GM21717 (cell line): ENCODE results near the gene TMEM14C.

ENCODE experiments used
- ATAC-seq: cut with Tn5 transposase; IDR thresholded peaks from one replicate; pipeline ENCODE4 v1.9.1; 2021; ENCODE audit warnings: mild to moderate bottlenecking, moderate library complexity; ENCODE audit not compliant: unreplicated experiment

TMEM14C gene

GRCh38 chr6:10722820-10723566 is at the start of gene TMEM14C:
Gene TMEM14C, plus strand, starts transcription at chr6:10723070. Its CDS starts 1,544 bp downstream, at chr6:10724614.
- ATAC-seq = peak; percentile 98

GRCh38 chr6:10676403-10676802 is 46.5 kb upstream of the TMEM14C start:
- no peak for ATAC-seq

GRCh38 chr6:10678456-10678855 is 44.4 kb upstream of the TMEM14C start:
- no peak for ATAC-seq

- ATAC-seq = no peak
These were observed 41.1 kb upstream of the TMEM14C start for GRCh38 chr6:10681795-10682194.

GRCh38 chr6:10682355-10682988 is 40.4 kb upstream of the TMEM14C start:
- no peak for ATAC-seq

GRCh38 chr6:10684618-10685017 is 38.3 kb upstream of the TMEM14C start:
- ATAC-seq = no peak

- no peak for ATAC-seq
These were observed 37.6 kb upstream of the TMEM14C start for GRCh38 chr6:10685092-10685915.

GRCh38 chr6:10686901-10687300 is 36.0 kb upstream of the TMEM14C start:
- no peak for ATAC-seq

GRCh38 chr6:10687582-10687981 is 35.3 kb upstream of the TMEM14C start:
- no peak for ATAC-seq

GRCh38 chr6:10690651-10691445 is 32.0 kb upstream of the TMEM14C start:
- no peak for ATAC-seq

GRCh38 chr6:10692965-10693538 is 29.8 kb upstream of the TMEM14C start:
- ATAC-seq = no peak

GRCh38 chr6:10694302-10695085 is 28.4 kb upstream of the TMEM14C start, which contains the start of the genes C6orf52 and PAK1IP1:
Gene C6orf52, minus strand, starts transcription at chr6:10694616. Its CDS starts 7,066 bp downstream, at chr6:10687550.
Gene PAK1IP1, plus strand, starts transcription at chr6:10694972. Its CDS starts 14 bp downstream, at chr6:10694986.
- peak; percentile 98 for ATAC-seq

- no peak for ATAC-seq
These were observed 27.7 kb upstream of the TMEM14C start for GRCh38 chr6:10695086-10695657.

- no peak for ATAC-seq
These were observed 26.2 kb upstream of the TMEM14C start for GRCh38 chr6:10696655-10697054.

GRCh38 chr6:10713962-10714361 is 8.9 kb upstream of the TMEM14C start:
- no peak for ATAC-seq

GRCh38 chr6:10719296-10719963 is 3.4 kb upstream of the TMEM14C start:
- ATAC-seq = no peak

GRCh38 chr6:10719964-10720264 is 3.0 kb upstream of the TMEM14C start:
- no peak for ATAC-seq

- no peak for ATAC-seq
These were observed 2.5 kb upstream of the TMEM14C start for GRCh38 chr6:10720265-10720959.
